Mammary epithelial cell (primary cell): ENCODE data around the gene XKR7.

Experiments
- EZH2 ChIP-seq: IDR thresholded peaks from 2 replicates; pipeline ENCODE4 v1.6.1; 2012; ENCODE audit warnings: low read length, inconsistent platforms, borderline replicate concordance
- TF ChIP-seq, protein P1 (sequence below), 2 donors: IDR thresholded peaks in 1 of 2; conservative IDR thresholded peaks in 1 of 2; 2 replicates each; pipeline ENCODE4 v1.5.1; 2011 to 2012; ENCODE audit warnings: inconsistent platforms in 2 of 2, low read length in 2 of 2, mild to moderate bottlenecking in 2 of 2, control low read depth in 1 of 2, low read depth in 1 of 2; ENCODE audit not compliant: insufficient read depth in 1 of 2; ENCODE audit errors: extremely low read depth in 1 of 2

DNA sequence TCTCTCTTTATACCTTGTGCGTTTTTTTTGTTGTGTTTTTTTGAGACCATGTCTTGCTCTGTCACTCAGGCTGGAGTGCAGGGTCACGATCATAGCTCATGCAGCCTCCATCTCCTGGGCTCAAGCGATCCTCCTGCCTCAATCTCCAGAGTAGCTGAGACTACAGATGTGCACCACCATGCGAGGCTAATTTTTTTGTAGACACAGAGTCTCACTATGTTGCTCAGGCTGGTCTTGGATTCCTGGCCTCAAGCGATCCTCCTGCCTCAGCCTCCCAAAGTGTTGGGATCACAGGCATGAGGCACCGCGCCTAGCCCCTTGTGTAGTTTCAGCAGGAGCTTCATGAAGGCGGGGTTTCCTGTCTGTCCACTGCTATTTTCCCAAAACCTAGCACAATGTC is 43.4 kb upstream of the XKR7 start:
- TF ChIP-seq, protein P1, sequence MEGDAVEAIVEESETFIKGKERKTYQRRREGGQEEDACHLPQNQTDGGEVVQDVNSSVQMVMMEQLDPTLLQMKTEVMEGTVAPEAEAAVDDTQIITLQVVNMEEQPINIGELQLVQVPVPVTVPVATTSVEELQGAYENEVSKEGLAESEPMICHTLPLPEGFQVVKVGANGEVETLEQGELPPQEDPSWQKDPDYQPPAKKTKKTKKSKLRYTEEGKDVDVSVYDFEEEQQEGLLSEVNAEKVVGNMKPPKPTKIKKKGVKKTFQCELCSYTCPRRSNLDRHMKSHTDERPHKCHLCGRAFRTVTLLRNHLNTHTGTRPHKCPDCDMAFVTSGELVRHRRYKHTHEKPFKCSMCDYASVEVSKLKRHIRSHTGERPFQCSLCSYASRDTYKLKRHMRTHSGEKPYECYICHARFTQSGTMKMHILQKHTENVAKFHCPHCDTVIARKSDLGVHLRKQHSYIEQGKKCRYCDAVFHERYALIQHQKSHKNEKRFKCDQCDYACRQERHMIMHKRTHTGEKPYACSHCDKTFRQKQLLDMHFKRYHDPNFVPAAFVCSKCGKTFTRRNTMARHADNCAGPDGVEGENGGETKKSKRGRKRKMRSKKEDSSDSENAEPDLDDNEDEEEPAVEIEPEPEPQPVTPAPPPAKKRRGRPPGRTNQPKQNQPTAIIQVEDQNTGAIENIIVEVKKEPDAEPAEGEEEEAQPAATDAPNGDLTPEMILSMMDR (conservative IDR thresholded peaks at IDR 0.05 in 1 of 2, IDR thresholded peaks at IDR 0.05 in 1 of 2; ENCODE audit: extremely low read depth in 1 of 2, insufficient read depth in 1 of 2, low read depth in 1 of 2, low read length in 2 of 2), result no peak
- no peak for TF ChIP-seq EZH2
